Heart left ventricle (tissue), 16 donors: ENCODE measurements around the gene MFGE8. TPM values are rescaled to one million over a fixed set of nuclear protein-coding genes. Genes with fewer than 3 reads are reported as not detected.

ENCODE experiments used
- ATAC-seq, 4 donors: fragments of 200-7000 bp; cut with Tn5 transposase; one replicate each; pipeline ENCODE4 v1.9.1; 2020 to 2022; ENCODE audit warnings: moderate library complexity in 4 of 4, mild to moderate bottlenecking in 3 of 4, moderate number of reproducible peaks in 1 of 4
- DNase-seq, 5 donors: peaks; one replicate each; pipeline ENCODE4 v3.0.0-alpha.2; 2020
- H3K27ac ChIP-seq, 12 donors: fragments of 200-600 bp; sonication (generic) in 4 of 12; one replicate each; pipeline versions ENCODE4 v1.5.0 to v1.8.0; 2016 to 2022; ENCODE audit warnings: mild to moderate bottlenecking in 2 of 12
- H3K27me3 ChIP-seq, 9 donors: fragments of 200-600 bp; sonication (generic) in 2 of 9; one replicate each; pipeline versions ENCODE4 v1.5.1 to v1.8.0; 2016 to 2022; ENCODE audit warnings: mild to moderate bottlenecking in 3 of 9
- H3K36me3 ChIP-seq, 9 donors: fragments of 200-600 bp; sonication (generic) in 2 of 9; one replicate each; pipeline versions ENCODE4 v1.5.0 to v1.8.0; 2018 to 2022; ENCODE audit warnings: mild to moderate bottlenecking in 2 of 9
- H3K4me1 ChIP-seq, 12 donors: fragments of 200-600 bp; sonication (generic) in 4 of 12; one replicate each; pipeline versions ENCODE4 v1.5.0 to v1.8.0; 2016 to 2022; ENCODE audit warnings: mild to moderate bottlenecking in 3 of 12
- H3K4me3 ChIP-seq, 12 donors: fragments of 200-600 bp; sonication (generic) in 4 of 12; one replicate each; pipeline versions ENCODE4 v1.5.0 to v1.8.0; 2017 to 2022; ENCODE audit warnings: mild to moderate bottlenecking in 9 of 12, moderate library complexity in 4 of 12
- H3K9me3 ChIP-seq, 12 donors: fragments of 200-600 bp; sonication (generic) in 4 of 12; one replicate each; pipeline versions ENCODE4 v1.5.0 to v1.8.0; 2016 to 2022; ENCODE audit warnings: mild to moderate bottlenecking in 1 of 12
- CTCF ChIP-seq, 12 donors: fragments of 200-600 bp; sonication (generic) in 4 of 12; IDR thresholded peaks; one replicate each; pipeline versions ENCODE4 v1.5.0 to v1.8.0; 2018 to 2022; ENCODE audit warnings: antibody characterized with exemption in 12 of 12, mild to moderate bottlenecking in 5 of 12
- POLR2A ChIP-seq, 2 donors: fragments of 450-650 bp; IDR thresholded peaks; one replicate each; pipeline ENCODE4 v1.6.1; 2017; ENCODE audit warnings: antibody characterized with exemption in 2 of 2, mild to moderate bottlenecking in 2 of 2, moderate library complexity in 2 of 2
- WGBS, 4 donors: extraction: QIAGEN DNeasy Blood & Tissue Kit in 2 of 4; methylation state at CpG; one replicate each; pipeline versions ENCODE4 v1.1.5 to v1.1.7; 2013 to 2018; 5-methylcytosine and 5-hydroxymethylcytosine counted together
- intact Hi-C, 10 donors: fragments of 100-400 bp; cut with DNase I; formaldehyde crosslinking; loops; one replicate each; pipeline versions ENCODE4 v1.11.1 to v1.14.2; 2022
- polyA plus RNA-seq, 2 donors: library from polyadenylated mRNA; stranded (reverse); fragments of 200-250 nt; gene quantifications; one replicate each; pipeline ENCODE4 v1.2.3, GENCODE V29; 2013
- total RNA-seq, 9 donors: library from RNA; depleted of rRNA in 2 of 9; stranded (reverse); fragments of >200 nt in 2 of 9; fragmentation: NEBNext Ultra II Directional in 3 of 9; extraction: Animal tissue kit (Norgen Biotek cat#: 25700) in 3 of 9; gene quantifications; one replicate each; pipeline versions ENCODE4 v1.1.0 to v1.2.4, GENCODE V29; 2016 to 2023
- donor health status: ischemic (EF 13 %, LVEDD 7.1; RV severe dilation, severe dysfunction).
- donor health status: healthy with polysubstance abuse.
- donor health status: DM: no; HTN: yes; CAD: no.
- donor health status: DM: no; HTN: no; CAD: no.
- donor health status: ischemic (EF 25% LVEDD 6.9; RV normal size, moderate dysfunction).
- donor health status: ischemic (EF 25% LVEDD 5.7; RV mildly dilated, moderate dysfunction).
- donor health status: healthy.
- donor health status: DM: yes; HTN: yes; CAD: no.
- donor health status: ischemic (EF 35%, LVEDD 5.7; RV mildly dilated, moderate dysfunction).
- donor health status: nonischemic (EF 11% LVEDD 7.7; RV severe dilation, severe dysfunction).
- donor health status: DM: yes; HTN: yes; CAD: no.
- donor health status: PGD.
- donor health status: ischemic (EF 29% LVEDD 5.4; RV normal size, mild dysfunction).
- donor health status: nonischemic (EF 23%, LVEDD 6.1; RV moderate dilation, normal function).

Gene MFGE8
- total and polyA plus RNA-seq, 11 donors = 352 to 732 (median 556) TPM

GRCh38 chr15:88897456-88898194 lies 15.6 kb downstream of the MFGE8 start:
- Histone ChIP-seq H3K9me3 (no peaks in the 10 kb centered on the region), H3K27ac (peak overlapping the region in 11 of 12 donors; percentile 68 to 87 (median 81)), H3K4me1 (peaks cover 5 to 72% (median 45%) of the 10 kb centered on the region in 12 donors), H3K36me3 (peaks cover 0 to 42% (median 32%) of the 10 kb centered on the region in 9 donors), H3K27me3 (peaks cover 0 to 8% (median 0%) of the 10 kb centered on the region in 9 donors), H3K4me3 (peak overlapping the region in 4 of 12 donors; percentile 5 to 28 (median 11))
- ATAC-seq = peak; percentile 77 to 95 (median 88)
- TF ChIP-seq POLR2A (IDR thresholded peaks at IDR 0.05) (no peak), CTCF (IDR thresholded peaks at IDR 0.05) (peak; percentile 47 to 88 (median 74))
- whole genome bisulfite sequencing, 4 donors = 22 to 41% (median 29%) methylated on average over 10 to 12 of the region's 12 CpGs
- intact Hi-C loops = loop anchor here in 7 of 10 donors (5.0 to 10.0 kb wide), 6 partner anchors 243 to 280 kb away; partner anchors contain the start of gene AEN (in 4 of the 7)
- DNase-seq = peak; percentile 84 to 92 (median 90)

- TF ChIP-seq POLR2A (IDR thresholded peaks at IDR 0.05) = peak in 1 of 2 donors; percentile 10
- no peak for TF ChIP-seq CTCF (IDR thresholded peaks at IDR 0.05)
- peak overlapping the region in 11 of 12 donors; percentile 26 to 84 (median 79) for H3K27ac ChIP-seq
- peaks cover 5 to 67% (median 44%) of the 10 kb centered on the region in 12 donors for H3K4me1 ChIP-seq
- 8 to 21% (median 13%) methylated on average over 4 to 8 of the region's 8 CpGs for WGBS, 4 donors
- peaks cover 0 to 8% (median 0%) of the 10 kb centered on the region in 9 donors for H3K27me3 ChIP-seq
- H3K4me3 ChIP-seq = peak overlapping the region in 4 of 12 donors; percentile 5 to 28 (median 11)
- DNase-seq = no peak
- no peaks in the 10 kb centered on the region for H3K9me3 ChIP-seq
- H3K36me3 ChIP-seq = peaks cover 0 to 37% (median 27%) of the 10 kb centered on the region in 9 donors
- intact Hi-C loops = loop anchor here in 7 of 10 donors (5.0 to 10.0 kb wide), 6 partner anchors 242 to 280 kb away; partner anchors contain the start of gene AEN (in 4 of the 7)
- ATAC-seq = no peak
These were observed 16.1 kb downstream of the MFGE8 start for GRCh38 chr15:88897142-88897455.

GRCh38 chr15:88896333-88897033 lies 16.7 kb downstream of the MFGE8 start:
- H3K27ac ChIP-seq = peak overlapping the region in 10 of 12 donors; percentile 26 to 84 (median 80)
- H3K4me3 ChIP-seq = no peak overlapping the region
- TF ChIP-seq CTCF (IDR thresholded peaks at IDR 0.05) (no peak), POLR2A (IDR thresholded peaks at IDR 0.05) (no peak)
- ATAC-seq (peak in 2 of 4 donors; percentile 1 to 15), DNase-seq (no peak)
- peaks cover 5 to 64% (median 44%) of the 10 kb centered on the region in 12 donors for H3K4me1 ChIP-seq
- H3K27me3 ChIP-seq = peaks cover 0 to 8% (median 0%) of the 10 kb centered on the region in 9 donors
- H3K9me3 ChIP-seq = no peaks in the 10 kb centered on the region
- WGBS, 4 donors = 62 to 75% (median 63%) methylated on average over 8 of the region's 8 CpGs
- peaks cover 0 to 31% (median 22%) of the 10 kb centered on the region in 9 donors for H3K36me3 ChIP-seq
- intact Hi-C loops = loop anchor here in 7 of 10 donors (5.0 to 10.0 kb wide), 6 partner anchors 242 to 281 kb away; partner anchors contain the start of gene AEN (in 4 of the 7)
